ENCODE measurements around the gene SLC8A3. TPM values are rescaled to one million over a fixed set of nuclear protein-coding genes. Genes with fewer than 3 reads are reported as not detected.

The SLC8A3 gene
- total and polyA plus RNA-seq, 12 donors: 0.01 to 0.26 (median 0.14) TPM; not detected in 4

DNA sequence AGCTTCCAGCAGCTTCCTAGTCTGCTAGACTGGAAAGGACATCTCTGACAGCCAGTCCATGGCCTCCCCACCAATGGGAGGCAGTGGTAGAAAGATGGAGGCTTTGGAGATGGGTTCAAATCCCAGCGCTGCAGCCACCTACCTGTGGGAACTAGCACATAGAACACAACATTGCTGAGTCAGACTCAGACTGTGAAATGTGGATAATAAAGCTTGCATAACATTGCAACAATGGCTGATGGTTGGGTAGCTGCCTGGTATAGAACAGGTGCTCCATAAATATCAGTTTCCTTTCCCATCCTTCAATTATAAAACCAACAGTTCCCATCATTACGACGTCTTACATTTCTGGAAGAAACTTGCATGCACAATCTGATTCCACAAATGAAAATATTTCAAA lies 94.6 kb downstream of the SLC8A3 start:
- no peak overlapping the region for H3K27ac ChIP-seq
- peaks cover 0 to 64% (median 53%) of the 10 kb centered on the region in 7 donors for H3K27me3 ChIP-seq
- ATAC-seq (no peak), DNase-seq (no peak)
- whole genome bisulfite sequencing, 2 donors: 83 to 85% methylated on average over 3 of the region's 3 CpGs
- H3K36me3 ChIP-seq: no peaks in the 10 kb centered on the region
- H3K4me3 ChIP-seq: no peak overlapping the region
- TF ChIP-seq, protein P1, sequence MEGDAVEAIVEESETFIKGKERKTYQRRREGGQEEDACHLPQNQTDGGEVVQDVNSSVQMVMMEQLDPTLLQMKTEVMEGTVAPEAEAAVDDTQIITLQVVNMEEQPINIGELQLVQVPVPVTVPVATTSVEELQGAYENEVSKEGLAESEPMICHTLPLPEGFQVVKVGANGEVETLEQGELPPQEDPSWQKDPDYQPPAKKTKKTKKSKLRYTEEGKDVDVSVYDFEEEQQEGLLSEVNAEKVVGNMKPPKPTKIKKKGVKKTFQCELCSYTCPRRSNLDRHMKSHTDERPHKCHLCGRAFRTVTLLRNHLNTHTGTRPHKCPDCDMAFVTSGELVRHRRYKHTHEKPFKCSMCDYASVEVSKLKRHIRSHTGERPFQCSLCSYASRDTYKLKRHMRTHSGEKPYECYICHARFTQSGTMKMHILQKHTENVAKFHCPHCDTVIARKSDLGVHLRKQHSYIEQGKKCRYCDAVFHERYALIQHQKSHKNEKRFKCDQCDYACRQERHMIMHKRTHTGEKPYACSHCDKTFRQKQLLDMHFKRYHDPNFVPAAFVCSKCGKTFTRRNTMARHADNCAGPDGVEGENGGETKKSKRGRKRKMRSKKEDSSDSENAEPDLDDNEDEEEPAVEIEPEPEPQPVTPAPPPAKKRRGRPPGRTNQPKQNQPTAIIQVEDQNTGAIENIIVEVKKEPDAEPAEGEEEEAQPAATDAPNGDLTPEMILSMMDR (IDR thresholded peaks at IDR 0.05): no peak
- peaks cover 0 to 9% (median 0%) of the 10 kb centered on the region in 9 donors for H3K4me1 ChIP-seq
- H3K9me3 ChIP-seq: no peaks in the 10 kb centered on the region
- intact Hi-C loops (cut with DNase I): no loop called here

DNA sequence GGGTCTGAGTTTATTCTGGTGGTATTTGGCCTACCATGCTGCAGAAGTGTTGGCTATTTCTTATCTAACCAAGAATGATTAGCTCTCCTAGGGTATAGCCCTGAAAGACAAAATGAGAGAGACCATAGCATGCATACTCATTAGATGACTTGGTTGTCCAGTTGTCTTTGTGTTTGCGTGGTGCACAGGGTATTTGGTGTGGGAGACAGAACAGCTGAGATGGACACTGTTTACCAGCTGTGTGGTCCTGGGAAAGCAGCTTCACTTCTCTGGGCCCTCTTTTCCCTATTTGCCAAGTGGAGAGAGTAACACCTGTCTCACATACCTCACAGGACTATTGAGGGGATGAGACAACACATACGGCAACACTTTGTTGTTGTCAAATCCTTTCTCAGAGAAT lies 95.6 kb downstream of the SLC8A3 start:
- Histone ChIP-seq H3K4me3 (no peak overlapping the region), H3K27ac (no peak overlapping the region), H3K27me3 (peaks cover 0 to 55% (median 47%) of the 10 kb centered on the region in 7 donors), H3K9me3 (no peaks in the 10 kb centered on the region), H3K36me3 (no peaks in the 10 kb centered on the region), H3K4me1 (peaks cover 0 to 5% (median 0%) of the 10 kb centered on the region in 9 donors)
- intact Hi-C loops (cut with DNase I): no loop called here
- TF ChIP-seq, protein P1 (IDR thresholded peaks at IDR 0.05): no peak
- 50 to 74% methylated on average over 2 of the region's 2 CpGs for WGBS, 2 donors
- ATAC-seq (no peak), DNase-seq (no peak)

DNA sequence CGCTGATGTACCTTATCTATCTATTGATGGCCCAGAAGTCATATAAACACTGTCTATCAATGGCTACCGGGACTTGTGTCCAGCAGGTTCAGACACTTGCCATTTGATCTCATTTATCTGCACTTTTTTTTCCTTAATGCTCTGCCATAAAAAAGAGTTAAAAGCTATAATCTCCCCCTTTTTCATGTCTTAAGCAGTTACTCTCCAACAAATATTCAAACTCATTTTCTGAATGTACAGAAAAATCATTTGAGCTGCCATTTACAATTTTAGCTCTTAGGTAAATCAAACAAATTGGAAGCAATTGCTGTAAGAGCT lies 101.4 kb downstream of the SLC8A3 start:
- TF ChIP-seq, protein P1 (IDR thresholded peaks at IDR 0.05): peak in 2 of 9 donors; percentile 3 to 15
- DNase-seq (no peak), ATAC-seq (no peak)
- Histone ChIP-seq H3K4me1 (no peaks in the 10 kb centered on the region), H3K4me3 (no peak overlapping the region), H3K36me3 (no peaks in the 10 kb centered on the region), H3K27me3 (peaks cover 0 to 56% (median 24%) of the 10 kb centered on the region in 7 donors), H3K9me3 (no peaks in the 10 kb centered on the region), H3K27ac (no peak overlapping the region)
- 8 to 18% methylated on average over 2 of the region's 2 CpGs for WGBS, 2 donors
- intact Hi-C loops (cut with DNase I): loop anchor here in 6 of 10 donors (5.0 to 10.0 kb wide), 2 partner anchors 227 to 230 kb away; no protein-coding TSS in a partner anchor

DNA sequence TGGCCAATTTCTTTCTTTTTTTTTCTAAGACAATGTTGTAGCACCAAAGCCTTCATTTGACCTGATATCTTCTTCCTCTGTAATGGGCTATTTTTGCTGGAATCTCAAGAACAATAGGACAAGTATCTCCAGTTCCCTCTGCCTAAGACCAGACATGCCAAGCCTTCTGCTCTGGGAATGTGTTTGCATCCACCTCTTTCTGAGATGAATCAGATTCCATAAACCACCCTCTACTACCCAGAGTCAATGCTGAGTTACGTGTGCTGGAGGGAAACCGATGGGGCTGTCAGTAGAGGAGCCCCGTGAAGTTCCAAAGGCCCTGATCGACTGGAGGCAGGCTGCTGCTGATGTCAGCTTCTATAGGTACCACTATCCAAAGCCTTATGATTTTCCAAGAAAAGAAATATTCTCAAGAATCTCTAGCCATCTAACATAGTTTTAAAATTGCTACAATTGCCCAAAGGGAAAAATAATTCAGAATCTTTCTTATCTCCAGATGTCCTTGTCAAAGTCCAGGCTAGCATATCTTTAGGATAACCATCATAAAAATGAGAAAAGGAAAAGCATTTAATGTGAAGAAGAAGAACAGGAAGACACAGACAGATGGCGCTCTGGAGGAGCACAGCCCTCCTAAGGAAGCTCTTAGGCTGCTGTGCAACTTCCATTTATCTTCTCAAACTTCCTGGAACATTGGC lies 101.9 kb downstream of the SLC8A3 start:
- 28 to 33% methylated on average over 5 of the region's 5 CpGs for WGBS, 2 donors
- H3K27me3 ChIP-seq: peaks cover 0 to 61% (median 29%) of the 10 kb centered on the region in 7 donors

More for the DNA sequence above, 101.9 kb downstream of the SLC8A3 start:
- TF ChIP-seq, protein P1 (IDR thresholded peaks at IDR 0.05): peak in 7 of 9 donors; percentile 36 to 60 (median 51)
- no peaks in the 10 kb centered on the region for H3K4me1 ChIP-seq
- H3K4me3 ChIP-seq: no peak overlapping the region
- intact Hi-C loops (cut with DNase I): loop anchor here in 6 of 10 donors (5.0 to 10.0 kb wide), 2 partner anchors 228 to 230 kb away; no protein-coding TSS in a partner anchor
- no peak overlapping the region for H3K27ac ChIP-seq
- peak in 1 of 8 donors; percentile 22 for ATAC-seq
- H3K36me3 ChIP-seq: no peaks in the 10 kb centered on the region
- H3K9me3 ChIP-seq: no peaks in the 10 kb centered on the region
- no peak for DNase-seq

Data from heart right ventricle (tissue), 16 donors.